H9 (cell line): Measurements from ENCODE around the gene SIAH2. TPM values are rescaled to one million over a fixed set of nuclear protein-coding genes. Genes with fewer than 3 reads are reported as not detected.

ENCODE experiments used
- DNase-seq: peaks from one replicate; pipeline ENCODE4 v3.0.0-alpha.2; 2017
- H2AFZ ChIP-seq: one replicate; pipeline ENCODE4 v1.6.1; 2013; ENCODE audit warnings: mild to moderate bottlenecking, low read length, control low read depth, moderate library complexity
- H2AK5ac ChIP-seq: 2 replicates; pipeline ENCODE4 v1.6.1; 2013; ENCODE audit warnings: low read length, control low read depth, mixed read lengths; ENCODE audit not compliant: insufficient read length
- H2BK120ac ChIP-seq: one replicate; pipeline ENCODE4 v1.6.1; 2013; ENCODE audit warnings: low read depth, mild to moderate bottlenecking, low read length, control low read depth, inconsistent platforms; ENCODE audit not compliant: poor library complexity, severe bottlenecking
- H2BK12ac ChIP-seq: 2 replicates; pipeline ENCODE4 v1.6.1; 2013; ENCODE audit warnings: low read length, control low read depth, mixed read lengths, low read depth; ENCODE audit not compliant: insufficient read length
- H2BK15ac ChIP-seq: 2 replicates; pipeline ENCODE4 v1.6.1; 2013; ENCODE audit warnings: low read depth, low read length, control low read depth
- H2BK20ac ChIP-seq: one replicate; pipeline ENCODE4 v1.6.1; 2013; ENCODE audit warnings: low read depth, mild to moderate bottlenecking, low read length, control low read depth, inconsistent platforms; ENCODE audit not compliant: poor library complexity, severe bottlenecking
- H2BK5ac ChIP-seq: 2 replicates; pipeline ENCODE4 v1.6.1; 2013; ENCODE audit warnings: low read length, control low read depth, mixed read lengths; ENCODE audit not compliant: insufficient read length
- H3K14ac ChIP-seq: 2 replicates; pipeline ENCODE4 v1.6.1; 2013; ENCODE audit warnings: low read length, control low read depth; ENCODE audit not compliant: insufficient read depth
- H3K18ac ChIP-seq: 2 replicates; pipeline ENCODE4 v1.6.1; 2013; ENCODE audit warnings: low read depth, mild to moderate bottlenecking, mixed read lengths, low read length, control low read depth; ENCODE audit not compliant: insufficient read length
- H3K23ac ChIP-seq: 2 replicates; pipeline ENCODE4 v1.6.1; 2013; ENCODE audit warnings: low read length, control low read depth, mixed read lengths, low read depth; ENCODE audit not compliant: insufficient read length
- H3K23me2 ChIP-seq: 2 replicates; pipeline ENCODE4 v1.6.1; 2013; ENCODE audit warnings: low read depth, mild to moderate bottlenecking, mixed read lengths, low read length, control low read depth; ENCODE audit not compliant: insufficient read length, poor library complexity, severe bottlenecking
- H3K27ac ChIP-seq: 2 replicates; pipeline ENCODE4 v1.5.1; 2013; ENCODE audit warnings: low read length, control low read depth, mixed read lengths, low read depth; ENCODE audit not compliant: insufficient read length
- H3K27me3 ChIP-seq: 2 replicates; pipeline ENCODE4 v1.6.1; 2013; ENCODE audit warnings: low read length, control low read depth, inconsistent platforms; ENCODE audit not compliant: insufficient read depth
- H3K4ac ChIP-seq: 2 replicates; pipeline ENCODE4 v1.6.1; 2013; ENCODE audit warnings: low read depth, mild to moderate bottlenecking, control low read depth, inconsistent platforms, low read length, moderate library complexity
- H3K4me1 ChIP-seq: 2 replicates; pipeline ENCODE4 v1.6.1; 2013; ENCODE audit warnings: low read length, control low read depth, inconsistent platforms; ENCODE audit not compliant: insufficient read depth
- H3K4me2 ChIP-seq: 2 replicates; pipeline ENCODE4 v1.6.1; 2013; ENCODE audit warnings: low read length, control low read depth, mixed read lengths; ENCODE audit not compliant: insufficient read length, insufficient read depth
- H3K56ac ChIP-seq: 2 replicates; pipeline ENCODE4 v1.6.1; 2013; ENCODE audit warnings: low read depth, mild to moderate bottlenecking, mixed read lengths, low read length, control low read depth; ENCODE audit not compliant: insufficient read length
- H3K79me1 ChIP-seq: 2 replicates; pipeline ENCODE4 v1.6.1; 2013; ENCODE audit warnings: low read depth, mild to moderate bottlenecking, moderate library complexity, low read length, control low read depth, inconsistent platforms; ENCODE audit not compliant: insufficient read depth, poor library complexity, severe bottlenecking
- H3K79me2 ChIP-seq: 2 replicates; pipeline ENCODE4 v1.6.1; 2013; ENCODE audit warnings: low read length, control low read depth, inconsistent platforms; ENCODE audit not compliant: insufficient read depth
- H3K9ac ChIP-seq: 2 replicates; pipeline ENCODE4 v1.6.1; 2013; ENCODE audit warnings: low read length, control low read depth, mixed read lengths; ENCODE audit not compliant: insufficient read length; ENCODE audit errors: extremely low read depth
- H3K9me3 ChIP-seq: one replicate; pipeline ENCODE4 v1.6.1; 2013; ENCODE audit warnings: low read depth, low read length, inconsistent platforms; ENCODE audit not compliant: control insufficient read depth
- H3T11ph ChIP-seq: one replicate; pipeline ENCODE4 v1.6.1; 2013; ENCODE audit warnings: mild to moderate bottlenecking, low read length, control low read depth, inconsistent platforms
- H4K20me1 ChIP-seq: one replicate; pipeline ENCODE4 v1.6.1; 2013; ENCODE audit not compliant: control insufficient read depth, insufficient read length, insufficient read depth
- H4K5ac ChIP-seq: 2 replicates; pipeline ENCODE4 v1.6.1; 2013; ENCODE audit warnings: low read depth, mild to moderate bottlenecking, mixed read lengths, low read length, control low read depth; ENCODE audit not compliant: insufficient read length
- H4K8ac ChIP-seq: replicated peaks from 2 replicates; pipeline ENCODE4 v1.6.1; 2013; ENCODE audit warnings: low read length, control low read depth, mixed read lengths, low read depth; ENCODE audit not compliant: insufficient read length
- H4K91ac ChIP-seq: 2 replicates; pipeline ENCODE4 v1.6.1; 2013; ENCODE audit warnings: low read depth, mild to moderate bottlenecking, moderate library complexity, mixed read lengths, low read length, control low read depth; ENCODE audit not compliant: insufficient read length
- H3K27ac Mint-ChIP-seq, 3 experiments: 2 replicates in 2 of 3; 3 replicates in 1 of 3; pipeline ENCODE4 v1.8.0; 2020 to 2021; ENCODE audit warnings: mixed read lengths in 3 of 3, mild to moderate bottlenecking in 1 of 3, moderate library complexity in 1 of 3
- H3K27me3 Mint-ChIP-seq: 2 replicates; pipeline ENCODE4 v1.8.0; 2021; ENCODE audit warnings: low read depth, mild to moderate bottlenecking, moderate library complexity, mixed read lengths
- H3K36me3 Mint-ChIP-seq, 3 experiments: 2 replicates in 2 of 3; 3 replicates in 1 of 3; pipeline ENCODE4 v1.8.0; 2020 to 2021; ENCODE audit warnings: low read depth in 3 of 3, mixed read lengths in 3 of 3; ENCODE audit not compliant: insufficient read depth in 1 of 3
- H3K4me1 Mint-ChIP-seq, 2 experiments: 2 replicates each; pipeline ENCODE4 v1.8.0; 2020; ENCODE audit warnings: mixed read lengths in 2 of 2
- H3K4me3 Mint-ChIP-seq, 2 experiments: 2 replicates in 1 of 2; 3 replicates in 1 of 2; pipeline ENCODE4 v1.8.0; 2020 to 2021; ENCODE audit warnings: mild to moderate bottlenecking in 2 of 2, mixed read lengths in 2 of 2, moderate library complexity in 1 of 2
- H3K9me3 Mint-ChIP-seq, 2 experiments: 2 replicates in 1 of 2; 3 replicates in 1 of 2; pipeline ENCODE4 v1.8.0; 2020; ENCODE audit warnings: mild to moderate bottlenecking in 2 of 2, mixed read lengths in 2 of 2, moderate library complexity in 1 of 2
- CTCF ChIP-seq: fragments of 200-600 bp; sonication (generic); conservative IDR thresholded peaks from 3 replicates; pipeline ENCODE4 v1.8.0; 2021; ENCODE audit warnings: antibody characterized with exemption, mild to moderate bottlenecking
- WGBS: extraction: QIAGEN DNeasy Blood & Tissue Kit; methylation state at CpG from one replicate; pipeline ENCODE4 v1.1.7; 2013; ENCODE audit warnings: missing lambda C conversion rate, low lambda C conversion rate, mixed read lengths; ENCODE audit not compliant: insufficient read length; ENCODE audit errors: extremely low coverage; 5-methylcytosine and 5-hydroxymethylcytosine counted together
- total RNA-seq: library from RNA; stranded (reverse); gene quantifications from 2 replicates; pipeline ENCODE4 v1.2.1, GENCODE V29; 2021

Gene SIAH2
- total RNA-seq, 1 experiment from 2014 or later = 17.4 TPM

DNA sequence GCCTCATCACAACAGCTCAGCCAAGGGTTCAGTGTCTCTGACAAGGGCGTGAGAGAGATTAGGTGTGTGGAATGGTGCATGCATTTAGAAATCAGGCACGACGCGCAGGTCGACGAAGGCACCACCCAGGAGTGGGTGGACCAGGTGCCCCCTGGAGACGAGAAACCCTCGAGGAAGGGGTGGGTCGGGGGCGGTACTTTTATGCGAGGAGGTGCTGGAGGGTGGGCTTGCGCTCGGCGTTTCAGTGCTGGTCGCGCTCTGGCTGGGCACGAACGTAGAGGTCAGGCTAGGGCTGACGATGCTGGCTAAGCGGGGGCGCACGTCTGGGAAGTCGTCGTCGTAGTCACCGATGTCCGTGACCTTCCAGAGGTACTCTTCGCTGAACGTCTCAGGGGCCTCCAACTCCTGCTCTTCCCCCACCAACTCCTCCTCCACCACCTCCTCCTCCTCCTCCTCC is 59.6 kb downstream of the SIAH2 start:
- Histone ChIP-seq H3K27ac (no peak overlapping the region), H4K8ac (no peak overlapping the region), H4K20me1 (no peaks in the 10 kb centered on the region), H3T11ph (no peak overlapping the region), H3K4ac (no peak overlapping the region), H3K79me2 (no peaks in the 10 kb centered on the region), H3K23me2 (peaks cover 10% of the 10 kb centered on the region), H2BK5ac (no peak overlapping the region), H3K9ac (peak overlapping the region; percentile 1), H2BK15ac (no peak overlapping the region), H4K91ac (no peak overlapping the region), H2AK5ac (no peak overlapping the region), H3K14ac (peak overlapping the region; percentile 0; the same call in 1 of the 2 replicates), H2BK20ac (no peak overlapping the region), H3K56ac (no peak overlapping the region), H3K27me3 (no peaks in the 10 kb centered on the region), H3K4me2 (peak overlapping the region; percentile 12), H3K4me1 (no peaks in the 10 kb centered on the region), H2BK12ac (no peak overlapping the region), H2BK120ac (no peak overlapping the region), H3K23ac (no peak overlapping the region), H2AFZ (no peak overlapping the region), H3K9me3 (no peaks in the 10 kb centered on the region), H3K79me1 (no peaks in the 10 kb centered on the region), H3K18ac (peak overlapping the region; percentile 0), H4K5ac (no peak overlapping the region)
- Mint-ChIP-seq H3K9me3 (peaks cover 0 to 7% of the 10 kb centered on the region in 2 experiments; a peak in 2 of 5 replicates), H3K4me3 (peak overlapping the region; percentile 84 to 86), H3K4me1 (peaks cover 2 to 3% of the 10 kb centered on the region in 2 experiments; a peak in 2 of 4 replicates), H3K27ac (peak overlapping the region in 1 of 3 experiments; percentile 95; a peak in 2 of 7 replicates), H3K27me3 (peaks cover 7% of the 10 kb centered on the region), H3K36me3 (peaks cover under 1 to 6% (median 4%) of the 10 kb centered on the region in 3 experiments; a peak in 3 of 7 replicates)
- WGBS = no CpG with 5 or more reads among the region's 29 CpGs
- TF ChIP-seq CTCF = no peak; the same call in 2 of the 3 replicates
- DNase-seq = no peak
